NCI-H2227 (cell line): ENCODE data around the gene AHCTF1.
"Not testable (repeated sequence)": the region's sequence is repeated elsewhere in the genome, so short reads cannot be mapped to it uniquely, and the experiment has no call there.

Experiments
- DNase-seq: peaks from one replicate; lab custom pipeline; 2025; ENCODE audit not compliant: unreplicated experiment; lab: John Stamatoyannopoulos, UW

AHCTF1 gene

DNA sequence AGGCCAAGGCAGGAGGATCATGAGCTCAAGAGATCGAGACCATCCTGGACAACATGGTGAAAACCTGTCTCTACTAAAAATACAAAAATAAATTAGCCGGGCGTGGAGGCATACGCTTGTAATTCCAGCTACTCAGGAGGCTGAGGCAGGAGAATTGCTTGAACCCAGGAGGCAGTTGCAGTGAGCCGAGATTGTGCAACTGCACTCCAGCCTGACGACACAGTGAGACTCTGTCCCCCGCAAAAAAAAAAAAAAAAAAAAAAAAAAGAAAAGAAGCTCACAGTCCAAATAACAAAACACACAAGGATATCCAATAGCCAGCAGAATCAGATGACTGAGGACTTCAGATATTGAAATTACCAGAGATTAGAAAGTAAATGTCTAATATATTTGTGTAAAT, 11.8 kb downstream of the AHCTF1 start:
- no peak for DNase-seq

DNA sequence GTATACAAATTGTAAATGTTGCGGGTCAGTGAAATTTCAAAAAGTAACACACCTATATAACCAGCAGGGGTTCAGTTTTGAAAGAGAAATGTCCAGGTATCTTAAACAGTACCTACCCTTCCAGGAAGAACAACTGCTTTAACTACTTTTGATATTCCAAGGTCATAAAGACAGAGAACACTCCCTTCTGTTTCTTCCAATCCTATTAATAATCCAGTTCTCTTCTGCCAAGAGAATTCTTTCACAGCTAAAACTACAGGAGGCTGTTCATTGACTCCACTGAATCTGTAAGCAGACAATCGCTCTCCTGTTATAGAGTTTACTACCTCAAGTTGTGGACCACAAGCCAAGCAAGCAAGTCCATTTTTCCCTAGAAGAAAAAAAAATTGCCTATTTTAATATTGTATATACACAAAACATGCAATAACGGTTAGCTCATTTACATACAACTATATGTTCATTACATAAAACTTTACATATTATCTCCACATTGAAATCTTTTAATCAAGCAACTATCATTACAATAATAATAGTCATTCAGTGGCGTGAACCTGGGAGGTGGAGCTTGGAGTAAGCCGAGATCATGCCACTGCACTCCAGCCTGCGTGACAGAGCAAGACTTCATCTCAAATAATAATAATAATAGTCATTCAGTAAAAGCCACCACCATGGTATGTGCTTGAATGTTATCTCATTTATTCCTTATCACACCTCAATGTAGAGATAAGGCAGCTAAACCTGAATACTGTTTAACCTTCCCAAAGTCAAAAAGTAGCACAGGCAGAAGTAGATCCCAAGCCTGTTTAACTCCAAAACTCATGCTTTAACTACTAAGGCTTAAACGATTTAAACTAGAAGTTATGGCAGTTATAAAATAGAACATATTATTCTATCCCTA, 15.5 kb downstream of the AHCTF1 start:
- not testable (repeated sequence) for DNase-seq

DNA sequence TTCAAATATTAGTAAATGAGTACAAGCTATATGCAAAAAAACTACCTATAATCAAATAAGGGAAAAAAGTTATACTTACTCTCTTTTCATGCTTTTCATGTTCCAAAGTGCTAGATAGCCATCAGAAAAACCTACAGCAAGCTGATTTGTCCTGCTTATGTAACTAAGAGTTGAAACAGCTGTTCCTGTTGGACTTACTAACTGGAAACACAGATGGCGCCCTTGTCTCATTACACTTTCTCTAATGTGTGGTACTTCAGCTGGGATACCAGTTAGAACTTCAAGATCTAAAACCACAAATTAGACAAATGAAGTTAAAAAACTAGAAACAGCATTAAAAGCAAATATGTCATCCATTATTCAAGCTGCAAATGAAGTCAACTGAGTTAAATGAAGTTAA, 24.3 kb downstream of the AHCTF1 start:
- DNase-seq: peak; percentile 34

DNA sequence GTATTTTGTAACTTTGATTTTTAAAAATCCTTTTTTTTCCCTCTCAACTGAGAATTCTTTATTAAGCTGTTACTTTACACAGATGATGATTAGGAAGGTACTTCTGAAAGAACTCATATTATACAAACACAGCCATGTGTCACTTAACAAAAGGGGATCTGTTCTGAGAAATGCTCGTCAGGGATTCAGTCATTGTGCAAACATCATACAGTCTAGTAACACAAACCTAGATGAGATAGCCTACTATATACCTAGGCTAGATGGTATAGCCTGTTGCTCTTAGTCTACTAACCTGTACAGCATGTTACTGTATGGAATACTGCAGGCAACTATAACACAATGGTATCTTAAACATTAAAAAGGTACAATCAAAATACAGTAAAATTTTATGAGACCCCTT, 24.9 kb downstream of the AHCTF1 start:
- DNase-seq: no peak

DNA sequence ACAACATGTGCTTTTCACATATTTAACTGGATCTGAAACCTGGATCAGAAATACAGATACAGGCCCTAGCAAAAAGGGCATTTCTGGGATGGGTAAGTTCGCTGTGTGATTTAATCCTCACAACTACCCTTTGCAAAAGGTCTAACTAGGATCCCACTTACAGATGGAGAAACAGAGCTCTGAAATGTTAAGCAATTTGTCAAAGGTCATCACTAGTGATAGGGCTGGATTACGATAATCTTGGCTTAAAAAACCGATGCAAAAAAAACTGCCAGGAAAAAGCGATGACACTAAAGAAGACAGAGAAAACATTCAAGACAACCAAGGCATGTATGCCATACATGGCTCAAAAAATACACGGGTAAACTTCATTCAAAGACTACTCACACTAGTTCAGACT, 29.9 kb downstream of the AHCTF1 start:
- DNase-seq: no peak

DNA sequence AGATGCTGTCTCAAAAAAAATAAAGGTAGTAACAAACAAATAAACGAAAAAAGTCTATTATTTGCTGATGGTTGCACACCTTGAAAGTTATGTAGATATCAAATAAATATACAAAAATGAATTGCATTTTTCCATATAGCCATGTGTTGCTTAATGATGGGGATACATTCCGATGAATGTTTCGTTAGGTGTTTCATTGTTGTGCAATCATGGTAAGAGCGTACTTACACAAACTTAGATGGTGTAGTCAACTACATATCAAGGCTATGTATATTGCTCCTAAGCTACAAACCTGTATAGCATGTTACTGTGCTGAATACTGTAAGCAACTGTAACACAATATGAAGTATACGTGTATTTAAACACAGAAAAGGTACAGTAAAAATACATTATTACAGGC, 34.4 kb downstream of the AHCTF1 start:
- no peak for DNase-seq

DNA sequence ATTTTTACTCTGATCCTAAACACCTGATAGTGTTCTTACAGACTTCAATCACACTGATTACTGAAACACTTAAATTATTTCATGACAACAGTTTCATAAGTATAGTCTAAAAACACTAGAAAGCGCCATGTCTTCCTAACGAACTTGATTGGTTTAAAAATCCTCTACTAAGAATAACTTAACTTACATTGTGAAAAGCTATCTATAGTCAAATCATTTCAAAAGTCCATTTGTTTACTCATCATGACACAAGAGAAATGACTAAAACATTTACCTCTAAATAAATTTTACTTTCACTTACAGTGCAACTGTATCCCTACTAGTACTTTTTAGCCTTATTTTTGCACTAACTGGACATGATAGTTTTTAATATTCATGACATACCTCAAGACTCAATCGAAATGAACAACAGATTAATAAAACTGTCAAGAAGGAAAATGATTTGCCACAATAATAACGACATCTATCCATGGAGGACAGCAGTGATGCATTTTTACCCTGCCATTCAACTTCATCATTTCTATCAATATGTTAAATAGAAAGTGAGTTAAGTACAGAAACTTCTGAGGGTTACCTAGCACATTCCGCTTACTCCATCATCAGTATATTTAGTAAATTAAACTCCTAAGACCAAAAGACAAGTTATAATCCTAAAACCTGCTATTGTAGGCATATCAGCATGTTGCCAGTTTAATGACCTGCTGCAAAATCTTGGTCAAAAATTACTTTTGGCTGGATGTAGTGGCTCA, 38.4 kb downstream of the AHCTF1 start:
- DNase-seq: no peak

DNA sequence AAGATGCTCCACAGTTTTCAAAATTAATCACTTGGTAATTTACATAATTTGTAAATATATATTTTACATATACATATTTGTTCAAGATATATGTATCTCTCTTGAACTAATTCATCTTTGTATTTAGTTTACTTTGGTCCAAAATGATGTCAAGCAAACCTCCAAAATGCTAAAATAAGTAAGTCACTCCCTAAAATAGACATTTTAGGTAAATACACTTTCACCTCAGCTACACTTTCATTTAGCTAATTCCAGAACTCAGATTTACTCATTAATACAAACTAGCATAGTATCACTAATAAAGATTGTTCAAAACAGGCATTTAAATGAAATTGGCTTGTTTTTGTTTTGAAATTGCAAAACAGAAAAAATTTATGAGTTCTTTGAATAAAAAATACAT, 40.6 kb downstream of the AHCTF1 start:
- no peak for DNase-seq

DNA sequence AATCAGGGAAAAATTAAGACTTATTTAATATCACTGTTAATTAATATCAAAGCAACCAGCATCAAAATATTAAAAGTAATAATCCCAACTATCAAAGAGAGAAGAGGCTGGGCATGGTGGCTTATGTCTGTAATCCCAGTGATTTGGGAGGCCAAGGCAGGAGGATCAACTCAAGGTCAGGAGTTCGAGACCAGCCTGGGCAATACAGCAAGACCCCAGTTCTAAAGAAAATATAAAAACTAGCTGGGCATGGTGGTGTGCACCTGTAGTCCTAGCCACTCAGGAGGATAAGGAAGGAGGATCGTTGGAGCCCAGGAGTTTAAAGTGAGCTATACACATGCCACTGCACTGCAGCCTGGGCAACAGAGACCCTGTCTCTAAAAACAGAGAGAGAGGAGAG, 43.2 kb downstream of the AHCTF1 start:
- DNase-seq: no peak

DNA sequence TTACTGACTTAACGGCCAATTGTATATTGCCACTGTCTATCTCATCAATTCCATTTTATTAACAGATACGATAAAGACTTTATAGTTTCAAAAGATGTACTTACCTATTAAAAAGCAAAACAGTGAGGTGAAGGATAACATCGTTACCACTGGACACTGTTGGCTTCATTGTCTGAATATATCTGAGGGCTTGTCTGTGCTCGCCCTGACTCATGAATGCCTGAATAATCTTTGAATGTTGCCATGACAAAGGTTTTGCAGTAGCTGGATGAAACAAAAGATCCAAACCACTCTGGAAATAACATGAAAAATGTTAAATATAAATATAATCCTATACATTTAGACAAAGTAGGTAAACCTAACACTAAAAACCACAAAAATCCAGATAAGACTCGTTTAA, 46.4 kb downstream of the AHCTF1 start:
- not testable (repeated sequence) for DNase-seq

DNA sequence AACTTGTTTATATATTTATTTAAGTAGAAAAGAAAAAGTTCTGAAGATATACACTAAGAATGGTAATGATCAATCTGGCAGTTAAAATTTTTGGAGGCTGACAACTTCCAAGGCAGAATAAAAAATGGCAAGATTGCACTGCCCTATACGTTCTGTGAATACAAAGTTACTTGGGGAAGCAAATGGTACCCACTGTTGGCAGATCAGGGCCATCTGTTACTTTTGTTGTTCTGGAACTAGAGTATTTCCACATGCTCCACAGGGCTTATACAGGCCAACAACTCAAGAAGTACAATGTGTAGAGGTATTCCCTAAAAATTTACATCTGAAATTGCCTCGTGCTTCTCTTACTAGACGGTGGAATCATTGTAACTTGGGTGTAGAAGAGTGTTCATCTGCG, 53.2 kb downstream of the AHCTF1 start:
- no peak for DNase-seq

DNA sequence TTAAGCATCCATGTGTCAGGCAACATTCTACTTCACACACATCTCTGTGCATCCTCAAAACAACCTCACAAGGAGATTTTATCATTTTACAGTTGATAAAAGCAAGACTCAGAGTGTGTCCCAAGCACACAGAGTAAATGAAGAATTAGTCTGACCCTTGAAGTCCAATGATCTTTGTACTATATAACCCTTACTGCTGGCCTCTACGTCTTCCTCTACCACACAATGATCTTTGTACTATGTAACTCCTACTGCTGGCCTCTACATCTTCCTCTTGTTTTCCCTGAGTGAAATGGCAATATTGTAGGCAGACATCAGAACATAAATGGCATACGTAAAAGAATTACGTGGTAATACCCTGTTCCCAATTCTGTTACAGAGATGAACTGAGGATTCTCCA, 55.3 kb downstream of the AHCTF1 start:
- no peak for DNase-seq

DNA sequence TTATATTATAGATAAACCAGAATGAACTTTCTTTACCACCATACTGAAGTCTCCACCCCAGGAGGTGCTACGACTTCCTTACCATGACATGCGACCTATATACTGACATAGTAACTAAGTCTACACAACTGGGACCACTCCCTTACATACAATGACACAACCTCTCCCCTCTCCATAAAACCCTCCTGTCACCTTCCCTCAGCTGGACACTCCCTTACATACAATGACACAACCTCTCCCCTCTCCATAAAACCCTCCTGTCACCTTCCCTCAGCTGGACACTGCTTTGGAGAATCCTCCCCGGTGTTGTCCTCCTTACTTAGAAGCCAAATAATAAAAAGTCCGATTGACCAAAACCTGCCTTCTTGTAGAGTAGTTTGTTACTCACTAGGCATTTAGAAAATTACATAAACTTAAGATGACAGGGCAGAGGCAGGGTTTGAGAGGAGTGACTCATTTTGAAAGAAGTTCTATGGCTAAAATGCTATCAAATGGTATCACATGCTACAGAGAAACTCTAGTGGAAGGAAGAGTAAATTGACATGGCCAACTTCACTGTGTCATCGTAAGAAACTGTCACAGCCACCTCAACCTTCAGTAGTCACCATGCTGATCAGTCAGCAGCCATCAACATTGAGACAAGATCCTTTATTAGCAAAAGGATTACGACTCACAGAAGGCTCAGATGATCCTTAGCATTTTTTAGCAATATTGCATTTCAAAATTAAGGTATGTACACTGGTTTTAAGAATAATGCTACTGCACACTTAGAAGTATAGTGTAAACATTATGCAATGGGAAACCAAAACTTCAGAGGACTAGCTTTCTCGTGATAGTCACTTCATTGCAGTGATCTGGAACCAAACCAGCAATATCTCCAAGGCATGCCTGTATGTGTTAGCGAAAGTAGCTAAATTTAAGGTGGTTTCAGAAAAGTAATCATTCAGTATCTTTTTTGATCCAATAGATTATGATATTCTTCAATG, 56.4 kb downstream of the AHCTF1 start:
- no peak for DNase-seq

DNA sequence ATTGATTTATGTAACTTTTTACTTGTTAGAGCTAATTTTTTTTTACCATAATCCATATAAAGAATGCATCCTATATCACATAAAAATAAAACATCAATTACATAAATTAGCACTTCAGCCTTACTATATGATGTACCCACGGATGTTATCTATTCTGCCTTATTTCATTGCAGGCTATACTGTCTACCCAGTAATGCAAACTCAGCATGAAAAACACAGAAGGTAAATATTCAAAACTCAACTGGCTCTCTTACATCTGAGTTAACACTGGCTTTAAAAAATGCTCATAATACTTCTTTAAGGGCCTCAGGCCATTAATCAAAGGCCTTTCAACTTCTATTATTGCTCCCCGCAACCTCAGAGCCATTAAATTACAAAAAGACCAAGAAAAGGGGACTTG, 65.8 kb downstream of the AHCTF1 start:
- no peak for DNase-seq

DNA sequence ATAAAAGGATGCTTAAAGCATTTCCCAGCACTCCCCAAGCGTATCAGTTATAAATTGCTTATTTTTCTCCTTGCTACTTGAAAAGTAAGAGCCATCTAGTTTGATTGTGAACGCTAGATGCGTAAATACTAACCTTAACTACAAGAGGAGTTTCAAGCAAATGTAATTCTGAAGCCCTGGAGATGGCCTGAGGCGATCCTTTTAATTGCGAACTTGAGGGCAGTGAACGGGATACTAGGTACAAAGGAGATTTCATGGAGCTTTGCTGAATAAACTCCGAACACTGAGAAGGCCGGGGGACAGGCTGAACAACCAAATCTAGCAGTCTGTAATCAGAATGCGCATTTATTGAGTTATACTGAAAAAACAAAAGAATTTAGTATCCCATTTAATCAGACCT, 68.0 kb downstream of the AHCTF1 start:
- DNase-seq: not testable (repeated sequence)

DNA sequence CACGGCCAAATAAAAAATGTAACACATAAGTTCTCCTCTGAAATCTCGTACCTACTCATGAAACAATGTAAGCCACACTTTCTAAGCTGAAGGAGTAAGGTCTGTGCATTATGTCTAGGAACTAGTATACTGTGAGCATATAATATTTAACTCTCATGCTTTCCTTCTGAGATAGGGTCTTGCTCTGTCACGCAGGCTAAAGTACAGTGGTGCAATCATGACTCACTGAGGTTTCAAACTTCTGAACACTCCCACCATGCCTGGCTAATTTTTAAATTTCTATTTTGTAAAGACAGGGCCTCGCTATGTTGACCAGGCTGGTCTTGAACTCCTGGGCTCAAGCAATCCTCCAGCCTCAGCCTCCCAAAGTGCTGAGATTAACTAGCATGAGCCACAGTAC, 71.3 kb downstream of the AHCTF1 start:
- DNase-seq: no peak

DNA sequence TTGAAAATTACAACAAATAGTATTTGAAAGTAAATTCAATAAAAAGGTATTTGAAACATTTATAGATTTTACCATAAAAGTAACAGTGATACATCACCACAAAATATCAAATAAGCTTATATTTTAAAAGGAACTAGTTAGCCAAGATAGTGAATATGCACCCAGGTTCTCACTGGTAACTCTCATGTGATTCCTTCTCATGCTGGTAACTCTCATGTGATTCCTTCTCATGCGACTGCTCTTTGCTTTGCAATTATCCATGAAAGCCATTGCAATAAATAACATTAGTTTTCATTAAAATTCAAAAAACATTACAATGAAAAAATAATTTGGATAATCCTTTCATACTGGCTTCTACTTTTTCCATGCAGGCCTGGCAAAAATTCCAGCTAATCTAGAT, 75.4 kb downstream of the AHCTF1 start:
- DNase-seq: no peak

DNA sequence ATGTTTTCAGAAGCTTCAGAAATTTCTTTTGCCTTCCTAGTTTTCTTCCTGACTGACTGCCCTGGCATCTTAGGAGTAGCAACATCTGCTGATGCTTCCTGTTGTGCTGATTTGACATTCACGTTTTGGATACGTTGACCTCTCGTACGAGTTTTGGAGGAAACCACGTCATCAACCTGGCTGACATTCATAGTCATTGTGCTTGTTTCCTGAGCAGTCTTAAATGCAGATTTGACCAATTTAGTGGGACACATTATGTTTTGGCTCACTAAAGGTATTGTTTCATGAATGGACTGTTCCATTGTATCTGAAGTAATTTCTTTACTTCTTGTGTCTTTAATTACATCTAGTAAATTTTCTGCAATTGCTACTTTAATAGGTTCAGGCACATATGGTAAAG, 81.1 kb downstream of the AHCTF1 start:
- not testable (repeated sequence) for DNase-seq

DNA sequence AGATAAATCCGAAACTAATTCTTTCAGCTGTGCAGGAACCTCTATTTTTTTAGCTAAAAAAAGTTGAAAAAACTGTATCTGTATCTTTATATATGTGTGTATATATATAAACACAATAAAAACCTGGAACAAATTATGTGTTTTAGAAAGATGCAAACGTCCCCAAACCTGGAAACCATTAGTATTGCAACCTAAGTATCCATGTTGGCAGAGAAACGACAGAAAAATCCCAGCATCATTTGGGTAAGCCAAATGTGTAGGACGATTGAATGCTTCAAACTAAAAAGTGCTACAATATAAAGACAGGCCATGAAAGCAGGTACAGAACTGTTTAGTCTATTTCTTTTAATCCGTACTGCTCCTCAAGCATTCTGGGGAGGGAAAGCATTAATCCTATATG, 87.9 kb downstream of the AHCTF1 start:
- DNase-seq: no peak

DNA sequence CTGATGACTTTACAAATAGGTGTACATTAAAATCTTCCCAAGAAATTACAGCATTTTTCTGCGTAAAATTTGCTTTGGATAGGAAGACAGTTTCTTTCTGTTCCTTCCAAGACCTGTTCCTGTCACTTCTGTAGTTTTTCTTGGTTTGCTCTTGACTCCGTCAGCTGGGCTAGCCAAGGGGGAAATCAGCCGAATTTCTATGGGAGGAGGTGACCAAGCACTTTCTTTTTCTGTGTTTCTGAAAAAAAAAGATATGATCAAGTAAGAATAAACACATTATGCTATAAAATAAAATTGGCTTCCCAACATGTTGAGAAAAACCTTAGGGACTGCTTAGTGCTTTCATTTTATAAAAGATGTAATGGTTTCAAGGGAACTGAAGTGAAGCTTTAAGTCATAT, 91.0 kb downstream of the AHCTF1 start:
- DNase-seq: not testable (repeated sequence)

DNA sequence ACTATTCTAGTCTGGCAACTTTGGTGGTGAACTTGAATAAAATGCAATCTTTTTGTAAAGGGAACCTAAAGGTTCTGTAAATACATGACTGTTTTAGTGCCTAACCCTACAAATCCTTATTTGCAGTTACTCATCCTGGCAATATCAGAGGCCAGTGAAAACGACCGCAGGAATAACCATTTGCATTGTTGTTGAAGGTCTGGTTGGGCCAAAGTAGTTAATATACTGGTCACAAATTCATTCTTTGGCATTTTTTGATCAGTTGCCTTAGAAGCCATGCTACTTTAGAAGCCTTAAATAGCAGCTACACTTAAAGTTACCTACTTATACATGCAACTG, 93.7 kb downstream of the AHCTF1 start:
- no peak for DNase-seq
